SK-N-SH treated with all-trans-retinoic acid at 6 μM for 48 hours (cell line): Measurements from ENCODE around the gene ZSCAN10.
A peak's percentile ranks its signal among the peaks of the same experiment; 100 is the strongest.

Experiments
- ATAC-seq: fragments of 200-7000 bp; cut with Tn5 transposase; 3 replicates; pipeline ENCODE4 v1.9.1; 2020; ENCODE audit warnings: mild to moderate bottlenecking, moderate library complexity
- ARNTL ChIP-seq: fragments of 450-650 bp; formaldehyde crosslinking; IDR thresholded peaks from 2 replicates; pipeline ENCODE4 v1.5.0; 2020; ENCODE audit warnings: low read depth, mild to moderate bottlenecking, moderate library complexity, borderline replicate concordance
- BACH2 ChIP-seq: fragments of 250-450 bp; sonication (Bioruptor Pico); IDR thresholded peaks from 2 replicates; pipeline ENCODE4 v1.9.0; 2021; ENCODE audit warnings: mild to moderate bottlenecking, borderline replicate concordance
- CREB5 ChIP-seq: fragments of 250-450 bp; sonication (Bioruptor Pico); IDR thresholded peaks from 2 replicates; pipeline ENCODE4 v1.5.1; 2020; ENCODE audit warnings: low read depth, mild to moderate bottlenecking, moderate library complexity
- CSDC2 ChIP-seq: fragments of 250-450 bp; sonication (Bioruptor Pico); IDR thresholded peaks from 2 replicates; pipeline ENCODE4 v1.5.0; 2020; ENCODE audit warnings: mild to moderate bottlenecking, moderate library complexity
- CSRNP3 ChIP-seq: fragments of 250-450 bp; sonication (Bioruptor Pico); IDR thresholded peaks from 2 replicates; pipeline ENCODE4 v1.5.1; 2021; ENCODE audit warnings: mild to moderate bottlenecking, moderate library complexity
- GLIS3 ChIP-seq: fragments of 250-450 bp; sonication (Bioruptor Pico); IDR thresholded peaks from 2 replicates; pipeline ENCODE4 v1.5.0; 2020; ENCODE audit warnings: mild to moderate bottlenecking, moderate library complexity
- PATZ1 ChIP-seq: fragments of 250-450 bp; sonication (Bioruptor Pico); IDR thresholded peaks from 2 replicates; pipeline ENCODE4 v1.8.0; 2020; ENCODE audit warnings: mild to moderate bottlenecking, moderate library complexity, borderline replicate concordance
- POU6F1 ChIP-seq: fragments of 250-450 bp; sonication (Bioruptor Pico); IDR thresholded peaks from 2 replicates; pipeline ENCODE4 v1.8.0; 2021; ENCODE audit warnings: low read depth, mild to moderate bottlenecking, moderate library complexity, borderline replicate concordance
- PPARA ChIP-seq: fragments of 250-450 bp; sonication (Bioruptor Pico); IDR thresholded peaks from 2 replicates; pipeline ENCODE4 v1.5.0; 2020; ENCODE audit warnings: mild to moderate bottlenecking, borderline replicate concordance
- RARB ChIP-seq: fragments of 250-450 bp; sonication (Bioruptor Pico); IDR thresholded peaks from 2 replicates; pipeline ENCODE4 v1.8.0; 2021; ENCODE audit warnings: mild to moderate bottlenecking, moderate library complexity
- SNAI2 ChIP-seq: fragments of 250-450 bp; sonication (Bioruptor Pico); IDR thresholded peaks from 2 replicates; pipeline ENCODE4 v1.5.0; 2020; ENCODE audit warnings: mild to moderate bottlenecking, moderate library complexity
- TCF4 ChIP-seq: fragments of 250-450 bp; sonication (Bioruptor Pico); IDR thresholded peaks from 2 replicates; pipeline ENCODE4 v1.8.0; 2021; ENCODE audit warnings: mild to moderate bottlenecking, moderate library complexity, borderline replicate concordance
- TOX ChIP-seq: fragments of 250-450 bp; sonication (Bioruptor Pico); IDR thresholded peaks from 2 replicates; pipeline ENCODE4 v1.8.0; 2021; ENCODE audit warnings: mild to moderate bottlenecking, moderate library complexity, borderline replicate concordance
- TSHZ2 ChIP-seq: fragments of 250-450 bp; sonication (Bioruptor Pico); IDR thresholded peaks from 2 replicates; pipeline ENCODE4 v1.5.0; 2020; ENCODE audit warnings: mild to moderate bottlenecking, moderate library complexity
- ZC3H10 ChIP-seq: fragments of 250-450 bp; sonication (Bioruptor Pico); IDR thresholded peaks from 2 replicates; pipeline ENCODE4 v1.5.1; 2021; ENCODE audit warnings: mild to moderate bottlenecking, moderate library complexity
- ZFP3 ChIP-seq: fragments of 250-450 bp; sonication (Bioruptor Pico); IDR thresholded peaks from 2 replicates; pipeline ENCODE4 v1.5.0; 2020; ENCODE audit warnings: mild to moderate bottlenecking, moderate library complexity
- ZFP30 ChIP-seq: fragments of 450-650 bp; formaldehyde crosslinking; IDR thresholded peaks from 2 replicates; pipeline ENCODE4 v1.5.0; 2022; ENCODE audit warnings: mild to moderate bottlenecking, moderate library complexity
- ZNF565 ChIP-seq: fragments of 450-650 bp; formaldehyde crosslinking; conservative IDR thresholded peaks from 2 replicates; pipeline ENCODE4 v1.5.0; 2020; ENCODE audit warnings: low read depth, mild to moderate bottlenecking, moderate library complexity
- ZNF70 ChIP-seq: fragments of 450-650 bp; formaldehyde crosslinking; IDR thresholded peaks from 2 replicates; pipeline ENCODE4 v1.5.0; 2020; ENCODE audit warnings: mild to moderate bottlenecking, moderate library complexity

Gene ZSCAN10

GRCh38 chr16:3094289-3095027 lies 4.6 kb downstream of the ZSCAN10 start (continued):
- no peak for TF ChIP-seq ARNTL

- peak; percentile 47 for ATAC-seq
- TF ChIP-seq ARNTL (no peak), ZFP3 (CRISPR knock-in tag) (no peak), GLIS3 (CRISPR knock-in tag) (no peak), CSDC2 (CRISPR knock-in tag) (no peak), PATZ1 (CRISPR knock-in tag) (no peak)
These were observed 6.6 kb downstream of the ZSCAN10 start for GRCh38 chr16:3092501-3092941.

- TF ChIP-seq PPARA (CRISPR knock-in tag) (no peak), ZC3H10 (CRISPR knock-in tag) (no peak), CSRNP3 (CRISPR knock-in tag) (no peak), ZNF565 (CRISPR knock-in tag) (no peak), ZNF70 (CRISPR knock-in tag) (no peak), ZFP3 (CRISPR knock-in tag) (no peak), ARNTL (no peak), POU6F1 (CRISPR knock-in tag) (no peak), TCF4 (CRISPR knock-in tag) (no peak), CREB5 (CRISPR knock-in tag) (no peak), ZFP30 (CRISPR knock-in tag) (no peak), TSHZ2 (CRISPR knock-in tag) (no peak), RARB (no peak), CSDC2 (CRISPR knock-in tag) (no peak), TOX (CRISPR knock-in tag) (no peak), SNAI2 (CRISPR knock-in tag) (no peak), BACH2 (no peak)
- no peak for ATAC-seq
These were observed 7.5 kb downstream of the ZSCAN10 start for GRCh38 chr16:3091551-3091950.
